Neural cell (in vitro differentiated cells): ENCODE measurements around the gene KRT27. TPM values are rescaled to one million over a fixed set of nuclear protein-coding genes. Genes with fewer than 3 reads are reported as not detected.

Experiments used
- H2AFZ ChIP-seq: fragments of 200-600, 300-800 bp; sonication (generic), shearing (Covaris generic); 2 replicates; pipeline ENCODE4 v1.6.0; 2014; ENCODE audit warnings: low read depth, mild to moderate bottlenecking, antibody characterized with exemption, low read length, moderate library complexity
- H3F3A ChIP-seq: fragments of 200-600 bp; shearing (Covaris generic); 2 replicates; pipeline ENCODE4 v1.6.1; 2016; ENCODE audit warnings: mild to moderate bottlenecking, moderate library complexity, mixed read lengths, antibody characterized with exemption, low read length; ENCODE audit not compliant: insufficient read depth, poor library complexity, severe bottlenecking
- H3K27ac ChIP-seq: fragments of 200-600, 300-800 bp; sonication (generic), shearing (Covaris generic); 2 replicates; pipeline ENCODE4 v1.5.1; 2014; ENCODE audit warnings: mild to moderate bottlenecking, low read length, moderate library complexity
- H3K27me3 ChIP-seq: fragments of 300-800, 200-600 bp; sonication (generic), shearing (Covaris generic); 2 replicates; pipeline ENCODE4 v1.6.0; 2014; ENCODE audit warnings: mild to moderate bottlenecking, low read depth, low read length, moderate library complexity; ENCODE audit not compliant: insufficient read depth
- H3K36me3 ChIP-seq: fragments of 300-800, 200-600 bp; sonication (generic), shearing (Covaris generic); 2 replicates; pipeline ENCODE4 v1.5.1; 2014; ENCODE audit warnings: mild to moderate bottlenecking, antibody characterized with exemption, low read length, moderate library complexity; ENCODE audit not compliant: insufficient read depth
- H3K4me2 ChIP-seq: fragments of 300-800, 200-600 bp; sonication (generic), shearing (Covaris generic); 2 replicates; pipeline ENCODE4 v1.6.0; 2014; ENCODE audit warnings: mild to moderate bottlenecking, low read length
- H3K4me3 ChIP-seq: fragments of 300-800, 200-600 bp; sonication (generic), shearing (Covaris generic); 2 replicates; pipeline ENCODE4 v1.5.1; 2014; ENCODE audit warnings: mild to moderate bottlenecking, low read length, moderate library complexity
- H3K79me2 ChIP-seq: fragments of 200-600 bp; shearing (Covaris generic); replicated peaks from 2 replicates; pipeline ENCODE4 v1.6.0; 2014; ENCODE audit warnings: mild to moderate bottlenecking, low read length, moderate library complexity; ENCODE audit not compliant: insufficient read depth
- H3K9ac ChIP-seq: fragments of 300-800, 200-600 bp; sonication (generic), shearing (Covaris generic); 2 replicates; pipeline ENCODE4 v1.6.1; 2016; ENCODE audit warnings: mild to moderate bottlenecking, low read length, mixed read lengths
- H3K9me2 ChIP-seq: fragments of 200-600 bp; shearing (Covaris generic); 2 replicates; pipeline ENCODE4 v1.6.1; 2016; ENCODE audit warnings: mild to moderate bottlenecking, low read length, mixed read lengths; ENCODE audit not compliant: insufficient read depth
- H3K9me3 ChIP-seq: fragments of 200-600, 300-800 bp; sonication (generic), shearing (Covaris generic); 2 replicates; pipeline ENCODE4 v1.6.1; 2016; ENCODE audit warnings: mild to moderate bottlenecking, mixed run types, low read length, moderate library complexity, mixed read lengths
- H4K20me1 ChIP-seq: fragments of 200-600 bp; shearing (Covaris generic); 2 replicates; pipeline ENCODE4 v1.6.1; 2016; ENCODE audit warnings: mild to moderate bottlenecking, mixed run types; ENCODE audit not compliant: insufficient read depth
- EP300 ChIP-seq: fragments of 450-650 bp; conservative IDR thresholded peaks from 2 replicates; pipeline ENCODE4 v1.6.1; 2014; ENCODE audit warnings: antibody characterized with exemption, mild to moderate bottlenecking, moderate library complexity; ENCODE audit not compliant: poor library complexity, severe bottlenecking
- EZH2 ChIP-seq: fragments of 200-600, 300-800 bp; shearing (Covaris generic), sonication (generic); IDR thresholded peaks from 2 replicates; pipeline ENCODE4 v1.6.1; 2014; ENCODE audit warnings: antibody characterized with exemption, low read length, borderline replicate concordance, mild to moderate bottlenecking; ENCODE audit not compliant: insufficient read depth, poor library complexity, severe bottlenecking
- MXI1 ChIP-seq: fragments of 450-650 bp; conservative IDR thresholded peaks from 2 replicates; pipeline ENCODE4 v1.6.1; 2014; ENCODE audit warnings: antibody characterized with exemption, mild to moderate bottlenecking; ENCODE audit not compliant: poor library complexity, severe bottlenecking
- POLR2AphosphoS5 ChIP-seq: IDR thresholded peaks from 2 replicates; pipeline ENCODE4 v1.6.1; 2012
- RAD21 ChIP-seq: fragments of 450-650 bp; conservative IDR thresholded peaks from 2 replicates; pipeline ENCODE4 v1.6.1; 2014; ENCODE audit warnings: antibody characterized with exemption, mild to moderate bottlenecking, moderate library complexity
- REST ChIP-seq: IDR thresholded peaks from 2 replicates; pipeline ENCODE4 v1.6.1; 2012; ENCODE audit warnings: borderline replicate concordance
- SMC3 ChIP-seq: fragments of 450-650 bp; conservative IDR thresholded peaks from 2 replicates; pipeline ENCODE4 v1.6.1; 2014; ENCODE audit warnings: antibody characterized with exemption, mild to moderate bottlenecking, moderate library complexity; ENCODE audit not compliant: poor library complexity
- TAF1 ChIP-seq: IDR thresholded peaks from 2 replicates; pipeline ENCODE4 v1.6.1; 2012; ENCODE audit warnings: low read depth
- polyA plus RNA-seq: library from polyadenylated mRNA; depleted of rRNA; stranded (reverse); fragments of >200 nt; gene quantifications from 2 replicates; pipeline ENCODE4 v1.2.3, GENCODE V29; 2014
- TF ChIP-seq, protein P1 (sequence below): fragments of 450-650 bp; IDR thresholded peaks from 2 replicates; pipeline ENCODE4 v1.5.1; 2014; ENCODE audit warnings: antibody characterized with exemption, mild to moderate bottlenecking, moderate library complexity; ENCODE audit not compliant: poor library complexity, severe bottlenecking

KRT27 gene
- polyA plus RNA-seq, 1 donor from 2014 or later = not detected

DNA sequence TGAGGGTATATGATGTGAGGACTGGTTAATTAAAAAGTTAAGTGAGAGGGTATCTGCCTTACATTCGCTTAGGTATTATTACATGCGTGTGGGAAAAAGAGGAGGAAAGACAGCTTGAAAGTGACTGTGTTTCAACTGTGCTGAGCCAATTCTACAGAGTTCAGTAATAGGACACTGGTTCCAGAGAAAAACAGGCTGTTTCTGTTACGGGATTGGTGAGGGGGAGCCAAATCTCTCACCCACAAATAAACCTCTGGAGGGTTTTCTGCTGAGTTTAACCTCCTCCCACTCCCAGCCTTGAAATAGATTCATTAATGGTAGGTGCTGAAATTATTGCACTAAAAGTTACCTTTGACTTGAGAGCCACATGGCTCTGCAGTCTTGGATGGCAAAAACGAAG is 6.4 kb downstream of the KRT27 start:
- Histone ChIP-seq H3K27me3 (no peaks in the 10 kb centered on the region), H3K79me2 (no peaks in the 10 kb centered on the region), H3K4me3 (no peak overlapping the region), H3K36me3 (no peaks in the 10 kb centered on the region), H3K9me3 (no peaks in the 10 kb centered on the region), H4K20me1 (no peaks in the 10 kb centered on the region), H3K9ac (no peak overlapping the region), H3F3A (no peaks in the 10 kb centered on the region), H3K9me2 (no peaks in the 10 kb centered on the region), H3K27ac (no peak overlapping the region), H2AFZ (no peak overlapping the region), H3K4me2 (no peak overlapping the region)
- no peak for TF ChIP-seq MXI1
- TF ChIP-seq, protein P1, sequence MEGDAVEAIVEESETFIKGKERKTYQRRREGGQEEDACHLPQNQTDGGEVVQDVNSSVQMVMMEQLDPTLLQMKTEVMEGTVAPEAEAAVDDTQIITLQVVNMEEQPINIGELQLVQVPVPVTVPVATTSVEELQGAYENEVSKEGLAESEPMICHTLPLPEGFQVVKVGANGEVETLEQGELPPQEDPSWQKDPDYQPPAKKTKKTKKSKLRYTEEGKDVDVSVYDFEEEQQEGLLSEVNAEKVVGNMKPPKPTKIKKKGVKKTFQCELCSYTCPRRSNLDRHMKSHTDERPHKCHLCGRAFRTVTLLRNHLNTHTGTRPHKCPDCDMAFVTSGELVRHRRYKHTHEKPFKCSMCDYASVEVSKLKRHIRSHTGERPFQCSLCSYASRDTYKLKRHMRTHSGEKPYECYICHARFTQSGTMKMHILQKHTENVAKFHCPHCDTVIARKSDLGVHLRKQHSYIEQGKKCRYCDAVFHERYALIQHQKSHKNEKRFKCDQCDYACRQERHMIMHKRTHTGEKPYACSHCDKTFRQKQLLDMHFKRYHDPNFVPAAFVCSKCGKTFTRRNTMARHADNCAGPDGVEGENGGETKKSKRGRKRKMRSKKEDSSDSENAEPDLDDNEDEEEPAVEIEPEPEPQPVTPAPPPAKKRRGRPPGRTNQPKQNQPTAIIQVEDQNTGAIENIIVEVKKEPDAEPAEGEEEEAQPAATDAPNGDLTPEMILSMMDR = no peak
- TF ChIP-seq REST = no peak
- no peak for TF ChIP-seq EZH2
- TF ChIP-seq TAF1 = no peak
- TF ChIP-seq POLR2AphosphoS5 = no peak
- TF ChIP-seq EP300 = no peak
- no peak for TF ChIP-seq RAD21
- TF ChIP-seq SMC3 = no peak

DNA sequence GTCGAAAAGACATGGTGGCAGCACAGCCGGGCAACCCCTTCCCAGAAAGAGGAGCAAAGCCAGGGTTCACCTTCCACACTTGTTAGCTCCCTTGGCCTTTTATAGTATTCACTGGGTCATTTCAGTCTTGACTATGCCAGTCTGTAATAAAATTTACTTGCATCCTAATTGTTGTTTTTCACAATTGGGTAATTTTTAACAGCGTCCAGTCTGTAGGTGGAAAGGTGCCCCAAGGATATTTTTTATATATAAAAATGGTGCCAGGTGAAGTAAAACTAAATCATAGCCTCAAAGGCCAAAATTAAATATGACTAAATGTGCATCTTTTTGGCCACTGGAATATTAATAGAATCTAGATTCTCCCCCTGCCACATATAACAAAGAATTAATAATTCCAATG is 10.2 kb downstream of the KRT27 start, which contains the start of gene KRT26:
Gene KRT26 (minus strand): TSS at position 101 of the 400 bp plus-strand sequence. CDS start 88 bp downstream, at position 13.
- Histone ChIP-seq H3K9ac (no peak within 1 kb of the TSS), H3K4me3 (no peak within 1 kb of the TSS), H2AFZ (no peak within 1 kb of the TSS), H3K9me2 (no peaks in the 10 kb centered on the region), H4K20me1 (no peaks in the 10 kb centered on the region), H3K27ac (no peak within 1 kb of the TSS), H3K36me3 (no peaks in the 10 kb centered on the region), H3K79me2 (no peaks in the 10 kb centered on the region), H3K9me3 (no peaks in the 10 kb centered on the region), H3K4me2 (no peak within 1 kb of the TSS), H3K27me3 (no peaks in the 10 kb centered on the region), H3F3A (no peaks in the 10 kb centered on the region)
- TF ChIP-seq, protein P1 = no peak
- no peak for TF ChIP-seq MXI1
- no peak for TF ChIP-seq EZH2
- TF ChIP-seq RAD21 = no peak
- TF ChIP-seq EP300 = no peak
- TF ChIP-seq REST = no peak
- TF ChIP-seq SMC3 = no peak
- TF ChIP-seq POLR2AphosphoS5 = no peak
- TF ChIP-seq TAF1 = no peak
